HEK293T (cell line): Measurements from ENCODE around the gene CYP51A1.

ENCODE experiments used
- ARNT ChIP-seq: fragments of 450-650 bp; IDR thresholded peaks from 2 replicates; pipeline ENCODE4 v1.6.1; 2017; ENCODE audit warnings: mild to moderate bottlenecking
- BHLHE40 ChIP-seq: fragments of 450-650 bp; IDR thresholded peaks from 2 replicates; pipeline ENCODE4 v1.6.1; 2016; ENCODE audit warnings: mild to moderate bottlenecking, moderate library complexity, borderline replicate concordance
- FOXA1 ChIP-seq: fragments of 450-650 bp; IDR thresholded peaks from 2 replicates; pipeline ENCODE4 v1.6.1; 2016; ENCODE audit warnings: mild to moderate bottlenecking
- FOXK2 ChIP-seq: fragments of 450-650 bp; IDR thresholded peaks from 2 replicates; pipeline ENCODE4 v1.6.1; 2016; ENCODE audit warnings: mild to moderate bottlenecking
- FOXM1 ChIP-seq: fragments of 450-650 bp; IDR thresholded peaks from 2 replicates; pipeline ENCODE4 v1.6.1; 2017; ENCODE audit warnings: mild to moderate bottlenecking, borderline replicate concordance
- HDGF ChIP-seq: fragments of 450-650 bp; IDR thresholded peaks from 2 replicates; pipeline ENCODE4 v1.6.1; 2017; ENCODE audit warnings: antibody characterized with exemption, borderline replicate concordance
- L3MBTL2 ChIP-seq: fragments of 450-650 bp; conservative IDR thresholded peaks from 2 replicates; pipeline ENCODE4 v1.6.1; 2016; ENCODE audit warnings: mild to moderate bottlenecking
- LEF1 ChIP-seq: fragments of 450-650 bp; IDR thresholded peaks from 2 replicates; pipeline ENCODE4 v1.6.1; 2017; ENCODE audit warnings: mild to moderate bottlenecking, borderline replicate concordance
- PKNOX1 ChIP-seq: fragments of 450-650 bp; IDR thresholded peaks from 2 replicates; pipeline ENCODE4 v1.6.1; 2016
- SUZ12 ChIP-seq: fragments of 450-650 bp; IDR thresholded peaks from 2 replicates; pipeline ENCODE4 v1.6.1; 2016; ENCODE audit warnings: mild to moderate bottlenecking
- TARDBP ChIP-seq: fragments of 450-650 bp; IDR thresholded peaks from 2 replicates; pipeline ENCODE4 v1.6.1; 2016

GRCh38 chr7:92141161-92141560 lies 6.9 kb upstream of the CYP51A1 start:
- TF ChIP-seq FOXK2 (no peak), ARNT (no peak), HDGF (no peak), L3MBTL2 (no peak), LEF1 (no peak), TARDBP (no peak), FOXM1 (no peak), PKNOX1 (no peak), FOXA1 (no peak), SUZ12 (no peak), BHLHE40 (no peak)
